GM12878 (cell line): ENCODE data around the gene CD72.

ENCODE experiments used
- TAF1 ChIP-seq: IDR thresholded peaks from 2 replicates; pipeline ENCODE4 v1.6.1; 2011; ENCODE audit warnings: mild to moderate bottlenecking, low read depth, low read length, borderline replicate concordance
- TCF12 ChIP-seq: IDR thresholded peaks from 2 replicates; pipeline ENCODE4 v1.6.1; 2011; ENCODE audit warnings: low read depth, mild to moderate bottlenecking, low read length

- TF ChIP-seq TAF1 (no peak), TCF12 (no peak)
Observed at GRCh38 chr9:35575478-35575877, 42.7 kb downstream of the CD72 start.
